BJ (cell line): ENCODE measurements around the gene UPB1. TPM values are rescaled to one million over a fixed set of nuclear protein-coding genes. Genes with fewer than 3 reads are reported as not detected.

Experiments
- CTCF ChIA-PET: fragments of 350-600 bp; formaldehyde crosslinking; extraction: SDS; loops from one replicate; lab custom pipeline; 2021; ENCODE audit warnings: antibody characterized with exemption, inconsistent platforms; lab: Yijun Ruan, JAX
- POLR2A ChIA-PET: fragments of 300-600 bp; sonication (Branson Sonifier 250); formaldehyde crosslinking; extraction: SDS; loops from one replicate; lab custom pipeline; 2021; ENCODE audit warnings: antibody characterized with exemption; lab: Charles Lee
- DNase-seq: peaks from one replicate; pipeline ENCODE4 v3.0.0-alpha.2; 2011; ENCODE audit warnings: low read depth
- H3K27me3 ChIP-seq: 2 replicates; pipeline ENCODE4 v1.6.0; 2011; ENCODE audit warnings: low read length; ENCODE audit not compliant: control insufficient read depth, insufficient read depth
- H3K36me3 ChIP-seq: 2 replicates; pipeline ENCODE4 v1.5.1; 2011; ENCODE audit warnings: low read length; ENCODE audit not compliant: control insufficient read depth, insufficient read depth
- H3K4me3 ChIP-seq: 2 replicates; pipeline ENCODE4 v1.5.1; 2011; ENCODE audit warnings: low read depth, mild to moderate bottlenecking, control low read depth, low read length
- polyA plus RNA-seq: library from polyadenylated mRNA; depleted of rRNA; stranded (reverse); fragments of >200 nt; gene quantifications from 2 replicates; pipeline ENCODE4 v1.2.3, GENCODE V29; 2011
- TF ChIP-seq, protein P1 (sequence below): IDR thresholded peaks from 2 replicates; pipeline ENCODE4 v1.5.1; 2011; ENCODE audit warnings: low read depth, mild to moderate bottlenecking, control low read depth, inconsistent platforms, low read length, moderate library complexity; ENCODE audit not compliant: insufficient read depth

UPB1 gene
- polyA plus RNA-seq, 1 experiment: 0.09 TPM

DNA sequence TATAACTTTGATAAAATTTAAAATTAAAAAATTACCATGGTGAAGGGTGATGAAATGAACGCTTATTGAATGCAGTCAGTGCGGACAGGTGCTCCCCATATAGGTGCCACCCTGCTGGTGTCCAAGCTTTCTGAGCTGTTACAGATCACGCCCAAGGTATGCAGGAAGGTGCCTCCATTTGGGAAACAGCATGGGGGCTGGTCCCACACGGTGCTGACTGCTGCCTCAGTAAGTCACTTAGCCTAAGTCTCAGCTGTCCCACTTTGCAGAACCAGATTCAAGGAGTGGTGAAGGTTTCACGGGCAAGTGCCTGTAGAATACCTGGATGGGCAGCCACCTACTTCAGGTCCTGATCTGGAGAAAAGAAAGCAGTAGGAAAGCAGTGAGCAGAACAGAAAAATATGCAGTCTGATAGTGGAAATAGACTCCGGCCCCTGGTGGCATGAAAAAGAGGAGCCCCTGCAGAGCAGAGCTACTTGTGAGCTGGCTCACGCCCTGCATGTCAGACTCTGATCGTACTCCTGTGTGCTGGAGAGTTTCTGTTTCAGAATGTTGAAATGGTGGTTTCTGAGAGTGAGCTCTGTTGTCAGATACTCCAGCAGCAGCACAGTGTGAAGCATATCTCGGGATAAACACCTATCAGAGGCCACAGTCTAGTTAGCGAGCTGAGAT is 34.6 kb upstream of the UPB1 start:
- ChIA-PET CTCF (interaction anchor here (0.9 to 1.1 kb wide), 3 partner anchors 26 to 47 kb away, joined by 3 to 4 read pairs (median 3); no protein-coding TSS in a partner anchor), POLR2A (no interaction called here)
- no peak for DNase-seq
- no peaks in the 10 kb centered on the region for H3K27me3 ChIP-seq
- no peak overlapping the region for H3K4me3 ChIP-seq
- H3K36me3 ChIP-seq: no peaks in the 10 kb centered on the region
- TF ChIP-seq, protein P1, sequence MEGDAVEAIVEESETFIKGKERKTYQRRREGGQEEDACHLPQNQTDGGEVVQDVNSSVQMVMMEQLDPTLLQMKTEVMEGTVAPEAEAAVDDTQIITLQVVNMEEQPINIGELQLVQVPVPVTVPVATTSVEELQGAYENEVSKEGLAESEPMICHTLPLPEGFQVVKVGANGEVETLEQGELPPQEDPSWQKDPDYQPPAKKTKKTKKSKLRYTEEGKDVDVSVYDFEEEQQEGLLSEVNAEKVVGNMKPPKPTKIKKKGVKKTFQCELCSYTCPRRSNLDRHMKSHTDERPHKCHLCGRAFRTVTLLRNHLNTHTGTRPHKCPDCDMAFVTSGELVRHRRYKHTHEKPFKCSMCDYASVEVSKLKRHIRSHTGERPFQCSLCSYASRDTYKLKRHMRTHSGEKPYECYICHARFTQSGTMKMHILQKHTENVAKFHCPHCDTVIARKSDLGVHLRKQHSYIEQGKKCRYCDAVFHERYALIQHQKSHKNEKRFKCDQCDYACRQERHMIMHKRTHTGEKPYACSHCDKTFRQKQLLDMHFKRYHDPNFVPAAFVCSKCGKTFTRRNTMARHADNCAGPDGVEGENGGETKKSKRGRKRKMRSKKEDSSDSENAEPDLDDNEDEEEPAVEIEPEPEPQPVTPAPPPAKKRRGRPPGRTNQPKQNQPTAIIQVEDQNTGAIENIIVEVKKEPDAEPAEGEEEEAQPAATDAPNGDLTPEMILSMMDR: no peak

DNA sequence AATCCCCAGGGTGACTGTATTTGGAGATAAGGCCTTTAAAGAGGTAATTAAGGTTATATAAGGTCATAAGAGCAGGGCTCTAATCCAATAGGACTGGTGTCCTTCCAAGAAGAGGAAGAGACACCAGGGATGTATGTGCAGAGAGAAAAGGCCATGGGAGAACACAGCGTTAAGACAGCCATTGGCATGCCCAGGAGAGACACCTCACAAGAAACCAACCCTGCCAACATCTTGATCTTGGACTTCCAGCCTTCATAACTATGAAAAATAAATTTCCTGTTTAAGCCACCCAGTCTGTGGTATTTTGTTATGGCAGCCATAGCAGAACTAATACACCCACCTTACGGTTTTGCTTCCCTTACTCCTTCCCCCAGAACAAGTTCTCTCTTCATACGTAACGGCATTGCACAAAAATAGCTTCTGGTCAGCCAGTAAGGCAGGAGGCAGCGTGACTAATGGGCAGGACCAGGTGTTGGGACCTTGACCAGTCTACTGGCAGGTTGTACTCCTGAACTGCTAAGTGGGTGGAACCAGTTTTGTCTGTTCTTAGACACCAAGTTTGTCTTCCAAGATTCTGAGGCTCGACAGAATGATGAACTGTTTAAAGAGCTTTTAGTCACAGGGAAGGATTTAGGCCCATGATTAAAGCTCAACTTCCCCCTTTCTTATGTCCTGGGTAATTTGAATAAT is 31.9 kb upstream of the UPB1 start:
- ChIA-PET POLR2A (no interaction called here), CTCF (interaction anchor here (0.6 to 0.9 kb wide), 2 partner anchors 26 to 63 kb away, joined by 3 read pairs; no protein-coding TSS in a partner anchor)
- Histone ChIP-seq H3K4me3 (no peak overlapping the region), H3K27me3 (no peaks in the 10 kb centered on the region), H3K36me3 (no peaks in the 10 kb centered on the region)
- TF ChIP-seq, protein P1: no peak
- DNase-seq: no peak

DNA sequence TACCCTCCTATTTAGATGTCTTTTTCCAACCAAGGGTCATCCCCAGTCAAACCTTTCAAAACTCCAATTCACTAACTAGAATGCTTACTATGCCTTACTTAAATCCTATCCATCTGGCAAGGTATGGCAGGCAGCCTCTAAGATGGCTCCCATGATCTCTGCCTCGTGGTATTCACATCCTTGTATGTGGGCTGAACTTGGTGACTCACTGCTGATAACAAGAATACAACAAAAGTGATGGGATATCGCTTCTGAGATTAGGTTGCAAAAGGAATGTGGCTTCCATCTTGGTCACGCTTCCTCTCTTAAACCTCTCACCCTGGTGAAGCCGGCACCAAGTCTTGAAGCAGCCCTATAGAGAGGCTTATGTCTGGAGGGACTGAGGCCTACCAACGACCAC is 29.6 kb upstream of the UPB1 start:
- DNase-seq: no peak
- POLR2A ChIA-PET: no interaction called here
- no peaks in the 10 kb centered on the region for H3K27me3 ChIP-seq
- no peaks in the 10 kb centered on the region for H3K36me3 ChIP-seq
- H3K4me3 ChIP-seq: no peak overlapping the region
- TF ChIP-seq, protein P1: no peak
- CTCF ChIA-PET: interaction anchor here (0.9 to 1.3 kb wide), 3 partner anchors 10 to 17 kb away, joined by 3 to 4 read pairs (median 4); no protein-coding TSS in a partner anchor

DNA sequence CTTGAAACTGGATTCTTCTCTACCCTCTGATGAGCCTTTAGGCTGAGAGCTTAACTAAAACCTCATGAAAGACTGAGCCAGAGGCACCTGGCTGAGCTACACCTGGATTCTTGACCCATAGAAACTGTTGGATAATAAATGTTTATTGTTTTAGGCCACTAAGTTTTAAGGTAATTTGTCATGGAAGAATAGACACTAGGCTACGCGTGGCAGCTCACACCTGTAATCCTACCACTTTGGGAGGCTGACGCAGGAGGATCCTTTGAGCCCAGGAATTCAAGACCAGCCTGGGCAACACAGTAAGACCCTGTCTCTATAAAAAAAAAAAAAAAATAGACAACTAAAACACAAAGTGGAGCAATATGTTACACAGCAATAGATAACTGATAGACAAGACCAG is 29.2 kb upstream of the UPB1 start:
- TF ChIP-seq, protein P1: no peak
- no peaks in the 10 kb centered on the region for H3K36me3 ChIP-seq
- DNase-seq: no peak
- no peaks in the 10 kb centered on the region for H3K27me3 ChIP-seq
- H3K4me3 ChIP-seq: no peak overlapping the region
- POLR2A ChIA-PET: no interaction called here
- CTCF ChIA-PET: interaction anchor here (0.9 to 1.6 kb wide), 3 partner anchors 10 to 37 kb away, joined by 3 to 4 read pairs (median 3); no protein-coding TSS in a partner anchor

DNA sequence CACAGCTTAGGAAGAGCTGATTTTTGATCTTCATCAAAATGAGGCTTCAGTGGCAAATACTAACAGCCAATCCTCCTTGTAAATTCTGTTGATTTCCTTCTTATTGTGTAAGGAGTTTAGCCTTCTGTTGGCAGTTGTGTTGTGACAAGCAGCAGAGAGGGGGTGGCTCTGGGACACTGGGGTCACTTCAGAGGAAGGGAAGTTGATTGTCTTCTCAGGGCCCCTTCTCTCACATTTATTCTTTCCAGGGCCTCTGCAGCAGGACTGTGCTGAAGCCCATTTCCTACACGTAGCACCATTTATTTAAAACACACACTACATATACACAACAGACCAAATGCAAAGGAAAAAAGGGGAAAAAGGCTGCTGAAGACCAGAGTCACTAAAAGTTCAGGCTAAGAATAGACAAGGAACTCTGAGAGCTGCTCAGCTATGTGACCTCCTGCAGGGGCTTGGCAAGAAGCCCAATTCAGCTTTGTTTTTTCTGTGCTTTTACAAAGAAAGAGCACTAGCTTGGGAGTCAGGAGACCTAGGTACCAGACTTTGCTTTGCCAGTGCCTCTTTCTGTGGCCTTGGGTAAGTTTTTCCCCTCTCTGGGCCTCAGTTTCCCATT is 28.3 kb upstream of the UPB1 start:
- no peaks in the 10 kb centered on the region for H3K27me3 ChIP-seq
- no peak for DNase-seq
- H3K36me3 ChIP-seq: no peaks in the 10 kb centered on the region
- ChIA-PET CTCF (interaction anchor here (0.9 to 1.6 kb wide), 4 partner anchors 11 to 36 kb away, joined by 3 to 4 read pairs (median 3); no protein-coding TSS in a partner anchor), POLR2A (no interaction called here)
- no peak overlapping the region for H3K4me3 ChIP-seq
- TF ChIP-seq, protein P1: no peak
